ENCODE measurements around the gene PDPN. TPM values are rescaled to one million over a fixed set of nuclear protein-coding genes. Genes with fewer than 3 reads are reported as not detected.

Gene PDPN
- total RNA-seq, 4 donors from 2014 or later = 29.9 to 182 (median 70.1) TPM

- ATAC-seq (ENCODE audit: low FRiP score) (no peak), DNase-seq (ENCODE audit: low spot score) (no peak)
- no peak for TF ChIP-seq CTCF (IDR thresholded peaks at IDR 0.05)
Observed at GRCh38 chr1:13585612-13585991, 2.0 kb downstream of the PDPN start.

- ATAC-seq (ENCODE audit: low FRiP score) = no peak
- no peak for DNase-seq (ENCODE audit: low spot score)
- TF ChIP-seq CTCF (IDR thresholded peaks at IDR 0.05) = no peak
Observed at GRCh38 chr1:13586001-13586400, 2.4 kb downstream of the PDPN start.

- no peak for ATAC-seq (ENCODE audit: low FRiP score)
- no peak for DNase-seq (ENCODE audit: low spot score)
- no peak for TF ChIP-seq CTCF (IDR thresholded peaks at IDR 0.05)
Observed at GRCh38 chr1:13587256-13588030, 3.8 kb downstream of the PDPN start.

GRCh38 chr1:13588946-13589796, 5.5 kb downstream of the PDPN start:
- no peak for DNase-seq (ENCODE audit: low spot score)
- ATAC-seq (ENCODE audit: low FRiP score) = no peak
- no peak for TF ChIP-seq CTCF (IDR thresholded peaks at IDR 0.05)

- DNase-seq (ENCODE audit: low spot score) (no peak), ATAC-seq (ENCODE audit: low FRiP score) (no peak)
- TF ChIP-seq CTCF (IDR thresholded peaks at IDR 0.05) = no peak
Observed at GRCh38 chr1:13590486-13590885, 6.9 kb downstream of the PDPN start.

GRCh38 chr1:13593511-13594131, 10.0 kb downstream of the PDPN start:
- DNase-seq (ENCODE audit: low spot score) (peak; percentile 60), ATAC-seq (ENCODE audit: low FRiP score) (peak; percentile 92)
- TF ChIP-seq CTCF (IDR thresholded peaks at IDR 0.05) = no peak
